Epithelial cell of esophagus (primary cell): ENCODE measurements around the gene KCNK7.

Experiments
- DNase-seq: peaks from one replicate; pipeline ENCODE4 v3.0.0; 2010; ENCODE audit warnings: low read depth
- H3K4me3 ChIP-seq: 2 replicates; pipeline ENCODE4 v1.5.1; 2011; ENCODE audit warnings: mild to moderate bottlenecking, low read length, control low read depth
- TF ChIP-seq, protein P1 (sequence below): IDR thresholded peaks from 2 replicates; pipeline ENCODE4 v1.5.1; 2011; ENCODE audit warnings: low read depth, mild to moderate bottlenecking, low read length, control low read depth, inconsistent platforms; ENCODE audit not compliant: insufficient read depth; ENCODE audit errors: missing control alignments

The KCNK7 gene

DNA sequence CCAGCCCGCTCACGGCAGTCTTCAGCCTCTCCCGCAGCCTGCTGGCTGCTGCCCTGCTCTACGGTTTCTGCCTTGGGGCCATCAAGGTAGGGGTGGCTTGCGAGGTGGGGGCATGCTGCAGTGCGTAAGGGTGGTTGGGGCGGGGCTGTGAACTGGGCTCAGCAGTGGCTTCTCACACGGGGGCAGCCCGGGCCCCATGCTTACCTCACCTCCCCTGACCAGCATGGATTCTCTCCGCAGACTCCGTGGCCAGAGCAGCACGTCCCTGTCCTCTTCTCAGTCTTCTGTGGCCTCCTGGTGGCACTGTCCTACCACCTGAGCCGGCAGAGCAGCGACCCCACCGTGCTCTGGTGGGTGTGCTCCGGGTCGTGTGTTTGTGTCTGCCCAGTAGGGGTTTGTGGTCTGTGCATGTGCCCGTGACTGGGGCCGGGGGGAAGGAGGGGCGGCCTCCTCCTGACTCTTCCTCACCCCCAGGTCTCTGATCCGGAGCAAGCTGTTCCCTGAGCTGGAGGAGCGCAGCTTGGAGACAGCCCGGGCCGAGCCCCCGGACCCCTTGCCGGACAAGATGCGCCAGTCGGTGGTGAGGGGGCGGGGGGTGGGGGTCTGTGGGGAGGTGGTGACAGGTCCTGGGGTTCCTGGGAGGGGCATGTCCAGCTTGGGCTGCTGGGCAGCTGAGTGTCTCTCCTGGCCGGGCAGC, 29.5 kb upstream of the KCNK7 start:
- DNase-seq, result no peak
- TF ChIP-seq, protein P1, sequence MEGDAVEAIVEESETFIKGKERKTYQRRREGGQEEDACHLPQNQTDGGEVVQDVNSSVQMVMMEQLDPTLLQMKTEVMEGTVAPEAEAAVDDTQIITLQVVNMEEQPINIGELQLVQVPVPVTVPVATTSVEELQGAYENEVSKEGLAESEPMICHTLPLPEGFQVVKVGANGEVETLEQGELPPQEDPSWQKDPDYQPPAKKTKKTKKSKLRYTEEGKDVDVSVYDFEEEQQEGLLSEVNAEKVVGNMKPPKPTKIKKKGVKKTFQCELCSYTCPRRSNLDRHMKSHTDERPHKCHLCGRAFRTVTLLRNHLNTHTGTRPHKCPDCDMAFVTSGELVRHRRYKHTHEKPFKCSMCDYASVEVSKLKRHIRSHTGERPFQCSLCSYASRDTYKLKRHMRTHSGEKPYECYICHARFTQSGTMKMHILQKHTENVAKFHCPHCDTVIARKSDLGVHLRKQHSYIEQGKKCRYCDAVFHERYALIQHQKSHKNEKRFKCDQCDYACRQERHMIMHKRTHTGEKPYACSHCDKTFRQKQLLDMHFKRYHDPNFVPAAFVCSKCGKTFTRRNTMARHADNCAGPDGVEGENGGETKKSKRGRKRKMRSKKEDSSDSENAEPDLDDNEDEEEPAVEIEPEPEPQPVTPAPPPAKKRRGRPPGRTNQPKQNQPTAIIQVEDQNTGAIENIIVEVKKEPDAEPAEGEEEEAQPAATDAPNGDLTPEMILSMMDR, result no peak
- H3K4me3 ChIP-seq, result no peak overlapping the region

DNA sequence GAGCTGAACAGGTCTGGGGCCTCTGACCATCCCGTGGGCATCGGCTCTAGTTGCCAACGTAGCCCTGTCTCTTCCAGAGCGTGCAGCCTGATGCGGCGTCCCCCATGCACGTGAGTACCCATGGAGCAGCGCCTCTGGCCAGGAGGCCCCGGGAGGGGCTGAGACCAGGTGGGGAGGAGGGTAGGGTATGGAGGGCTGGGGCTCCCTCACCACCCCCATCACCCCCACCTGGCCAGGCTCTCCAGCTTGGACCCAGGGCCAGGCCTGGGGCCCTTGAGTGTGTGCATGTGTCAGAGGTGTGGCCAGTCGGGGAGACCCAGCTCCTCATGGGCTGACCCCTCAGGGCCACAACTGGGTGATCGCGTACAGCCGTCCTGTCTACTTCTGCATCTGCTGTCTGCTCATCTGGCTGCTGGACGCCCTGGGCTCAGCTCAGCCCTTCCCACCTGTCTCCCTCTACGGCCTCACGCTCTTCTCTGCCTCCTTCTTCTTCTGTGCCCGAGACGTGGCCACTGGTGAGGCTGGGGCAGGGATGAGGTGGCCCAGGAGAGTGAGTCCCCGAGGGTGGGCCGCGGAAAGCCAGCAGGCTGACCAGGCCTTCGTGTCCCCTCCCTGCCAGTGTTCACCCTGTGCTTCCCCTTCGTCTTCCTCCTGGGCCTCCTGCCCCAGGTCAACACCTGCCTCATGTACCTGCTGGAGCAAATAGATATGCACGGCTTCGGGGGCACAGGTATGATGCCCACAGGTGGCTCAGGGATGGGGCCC, 28.4 kb upstream of the KCNK7 start:
- no peak for DNase-seq
- TF ChIP-seq, protein P1, result no peak
- H3K4me3 ChIP-seq, result no peak overlapping the region

DNA sequence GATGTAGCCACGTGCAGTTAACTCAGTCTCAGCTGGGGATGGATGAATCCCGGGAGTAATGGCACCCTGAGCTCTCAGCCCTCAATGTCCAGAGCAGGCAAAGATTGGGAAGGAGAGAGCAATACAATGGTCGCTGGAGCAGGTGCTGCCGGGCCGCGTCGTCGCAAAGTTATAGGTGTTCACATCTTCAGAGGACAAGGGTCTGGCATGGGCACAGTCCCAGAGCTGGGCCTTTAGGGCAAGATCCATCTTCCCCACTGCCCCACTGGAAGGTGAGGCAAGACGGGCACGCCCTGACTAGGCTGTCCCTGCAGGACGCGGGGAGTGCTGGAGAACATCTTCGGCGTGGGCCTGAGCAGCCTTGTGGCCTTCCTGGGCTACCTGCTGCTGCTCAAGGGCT, 27.6 kb upstream of the KCNK7 start:
- DNase-seq, result no peak
- TF ChIP-seq, protein P1, result no peak
- no peak overlapping the region for H3K4me3 ChIP-seq

DNA sequence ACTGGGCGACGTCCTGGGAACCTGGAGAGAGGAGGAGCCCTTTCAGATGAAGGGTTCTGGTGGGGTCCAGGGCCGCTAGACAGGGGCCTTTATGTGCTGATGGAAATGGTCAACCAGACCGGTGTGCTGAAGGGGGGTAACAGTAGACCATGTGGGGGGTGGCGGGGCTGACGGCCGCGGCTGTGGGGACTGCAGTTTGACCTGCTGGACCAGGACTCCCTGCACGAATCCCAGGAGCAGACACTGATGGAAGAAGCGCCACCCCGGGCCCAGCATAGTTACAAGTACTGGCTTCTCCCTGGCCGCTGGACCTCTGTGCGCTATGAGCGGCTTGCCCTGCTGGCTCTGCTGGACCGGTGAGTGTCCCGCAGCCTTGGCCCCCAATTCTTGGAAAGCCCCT, 26.4 kb upstream of the KCNK7 start:
- H3K4me3 ChIP-seq, result no peak overlapping the region
- TF ChIP-seq, protein P1, result no peak

GRCh38 chr11:65621460-65621859, 25.9 kb upstream of the KCNK7 start:
- TF ChIP-seq, protein P1, result no peak
- H3K4me3 ChIP-seq, result no peak overlapping the region
- DNase-seq, result no peak

More for the DNA sequence above, 26.4 kb upstream of the KCNK7 start:
- DNase-seq, result no peak

- no peak for DNase-seq
- no peak overlapping the region for H3K4me3 ChIP-seq
- TF ChIP-seq, protein P1, result no peak
Measured at GRCh38 chr11:65620666-65621065, 25.1 kb upstream of the KCNK7 start.

GRCh38 chr11:65619281-65619928, 23.8 kb upstream of the KCNK7 start:
- DNase-seq, result no peak
- TF ChIP-seq, protein P1, result no peak
- no peak overlapping the region for H3K4me3 ChIP-seq
